Measurements from ENCODE around the gene SASH1.

GRCh38 chr6:148303616-148304015 is 39.0 kb upstream of the SASH1 start:
- TF ChIP-seq NR1H2 (CRISPR knock-in tag; IDR thresholded peaks at IDR 0.05) (no peak), ZNF121 (CRISPR knock-in tag; conservative IDR thresholded peaks at IDR 0.05) (no peak), POLR2A (conservative IDR thresholded peaks at IDR 0.05) (no peak), RAD21 (CRISPR knock-in tag; conservative IDR thresholded peaks at IDR 0.05 in 1 of 2, IDR thresholded peaks at IDR 0.05 in 1 of 2) (no peak), RCOR1 (IDR thresholded peaks at IDR 0.05; ENCODE audit: borderline replicate concordance in 1 of 2, low read depth in 2 of 2, low read length in 2 of 2) (no peak)
